Fibroblast of pulmonary artery (primary cell): Measurements from ENCODE around the gene RBM19.

Source experiments
- DNase-seq: peaks from one replicate; pipeline ENCODE4 v3.0.0-alpha.2; 2010; ENCODE audit warnings: low read depth
- H3K4me3 ChIP-seq: replicated peaks from 2 replicates; pipeline ENCODE4 v1.5.1; 2011; ENCODE audit warnings: low read depth, mild to moderate bottlenecking, control low read depth, low read length, moderate library complexity
- TF ChIP-seq, protein P1 (sequence below): IDR thresholded peaks from 2 replicates; pipeline ENCODE4 v1.5.1; 2011; ENCODE audit warnings: mild to moderate bottlenecking, control low read depth, low read length, inconsistent platforms; ENCODE audit errors: missing control alignments

Gene RBM19, protein sequence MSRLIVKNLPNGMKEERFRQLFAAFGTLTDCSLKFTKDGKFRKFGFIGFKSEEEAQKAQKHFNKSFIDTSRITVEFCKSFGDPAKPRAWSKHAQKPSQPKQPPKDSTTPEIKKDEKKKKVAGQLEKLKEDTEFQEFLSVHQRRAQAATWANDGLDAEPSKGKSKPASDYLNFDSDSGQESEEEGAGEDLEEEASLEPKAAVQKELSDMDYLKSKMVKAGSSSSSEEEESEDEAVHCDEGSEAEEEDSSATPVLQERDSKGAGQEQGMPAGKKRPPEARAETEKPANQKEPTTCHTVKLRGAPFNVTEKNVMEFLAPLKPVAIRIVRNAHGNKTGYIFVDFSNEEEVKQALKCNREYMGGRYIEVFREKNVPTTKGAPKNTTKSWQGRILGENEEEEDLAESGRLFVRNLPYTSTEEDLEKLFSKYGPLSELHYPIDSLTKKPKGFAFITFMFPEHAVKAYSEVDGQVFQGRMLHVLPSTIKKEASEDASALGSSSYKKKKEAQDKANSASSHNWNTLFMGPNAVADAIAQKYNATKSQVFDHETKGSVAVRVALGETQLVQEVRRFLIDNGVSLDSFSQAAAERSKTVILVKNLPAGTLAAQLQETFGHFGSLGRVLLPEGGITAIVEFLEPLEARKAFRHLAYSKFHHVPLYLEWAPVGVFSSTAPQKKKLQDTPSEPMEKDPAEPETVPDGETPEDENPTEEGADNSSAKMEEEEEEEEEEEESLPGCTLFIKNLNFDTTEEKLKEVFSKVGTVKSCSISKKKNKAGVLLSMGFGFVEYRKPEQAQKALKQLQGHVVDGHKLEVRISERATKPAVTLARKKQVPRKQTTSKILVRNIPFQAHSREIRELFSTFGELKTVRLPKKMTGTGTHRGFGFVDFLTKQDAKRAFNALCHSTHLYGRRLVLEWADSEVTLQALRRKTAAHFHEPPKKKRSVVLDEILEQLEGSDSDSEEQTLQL

DNA sequence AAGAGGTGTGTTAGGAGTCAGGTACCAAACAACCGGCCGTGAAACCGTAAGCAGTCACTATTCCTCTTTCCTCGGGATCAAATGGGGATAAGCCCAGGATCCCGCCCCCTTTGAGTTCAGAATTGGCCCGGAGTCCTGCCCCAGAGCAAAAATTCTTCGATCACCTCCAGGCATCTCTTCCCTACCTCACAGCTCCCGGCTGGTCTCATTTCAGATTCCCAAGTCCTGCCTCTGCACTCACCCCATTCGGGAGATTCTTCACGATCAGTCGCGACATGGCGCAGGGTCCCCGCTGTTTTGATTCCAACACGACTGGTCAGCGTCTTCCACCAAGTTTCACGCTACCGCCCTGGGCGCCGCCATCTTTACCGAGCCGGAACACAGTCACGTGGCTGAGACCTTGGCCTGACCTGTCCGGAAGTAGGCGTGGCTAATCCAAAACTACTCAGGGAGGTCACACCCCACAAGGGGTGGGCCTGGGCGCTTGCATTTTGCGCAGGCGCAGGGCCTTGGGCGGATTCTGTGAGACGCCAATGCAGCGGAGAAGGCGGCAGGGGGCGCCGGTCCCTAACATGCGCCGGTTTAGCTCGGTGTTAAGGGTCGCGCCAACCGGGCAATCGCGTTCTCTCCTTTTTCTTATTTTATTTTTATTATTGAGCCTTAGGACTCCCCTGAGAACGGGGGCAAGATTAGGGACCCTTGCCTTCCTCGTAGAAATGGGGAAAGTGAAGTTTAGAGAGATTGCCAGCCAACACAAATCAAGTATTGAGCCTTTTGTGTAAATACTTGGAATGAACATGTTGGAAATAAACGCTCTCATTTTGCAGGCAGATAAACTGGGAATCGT, at the start of gene RBM19:
Gene RBM19, minus strand, starts transcription at position 375 of the 847 bp plus-strand sequence. Its CDS starts 98 bp downstream, at position 277.
- TF ChIP-seq, protein P1, sequence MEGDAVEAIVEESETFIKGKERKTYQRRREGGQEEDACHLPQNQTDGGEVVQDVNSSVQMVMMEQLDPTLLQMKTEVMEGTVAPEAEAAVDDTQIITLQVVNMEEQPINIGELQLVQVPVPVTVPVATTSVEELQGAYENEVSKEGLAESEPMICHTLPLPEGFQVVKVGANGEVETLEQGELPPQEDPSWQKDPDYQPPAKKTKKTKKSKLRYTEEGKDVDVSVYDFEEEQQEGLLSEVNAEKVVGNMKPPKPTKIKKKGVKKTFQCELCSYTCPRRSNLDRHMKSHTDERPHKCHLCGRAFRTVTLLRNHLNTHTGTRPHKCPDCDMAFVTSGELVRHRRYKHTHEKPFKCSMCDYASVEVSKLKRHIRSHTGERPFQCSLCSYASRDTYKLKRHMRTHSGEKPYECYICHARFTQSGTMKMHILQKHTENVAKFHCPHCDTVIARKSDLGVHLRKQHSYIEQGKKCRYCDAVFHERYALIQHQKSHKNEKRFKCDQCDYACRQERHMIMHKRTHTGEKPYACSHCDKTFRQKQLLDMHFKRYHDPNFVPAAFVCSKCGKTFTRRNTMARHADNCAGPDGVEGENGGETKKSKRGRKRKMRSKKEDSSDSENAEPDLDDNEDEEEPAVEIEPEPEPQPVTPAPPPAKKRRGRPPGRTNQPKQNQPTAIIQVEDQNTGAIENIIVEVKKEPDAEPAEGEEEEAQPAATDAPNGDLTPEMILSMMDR: peak; percentile 86
- peak; percentile 98 for DNase-seq
- H3K4me3 ChIP-seq: peak within 1 kb of the TSS; percentile 99

DNA sequence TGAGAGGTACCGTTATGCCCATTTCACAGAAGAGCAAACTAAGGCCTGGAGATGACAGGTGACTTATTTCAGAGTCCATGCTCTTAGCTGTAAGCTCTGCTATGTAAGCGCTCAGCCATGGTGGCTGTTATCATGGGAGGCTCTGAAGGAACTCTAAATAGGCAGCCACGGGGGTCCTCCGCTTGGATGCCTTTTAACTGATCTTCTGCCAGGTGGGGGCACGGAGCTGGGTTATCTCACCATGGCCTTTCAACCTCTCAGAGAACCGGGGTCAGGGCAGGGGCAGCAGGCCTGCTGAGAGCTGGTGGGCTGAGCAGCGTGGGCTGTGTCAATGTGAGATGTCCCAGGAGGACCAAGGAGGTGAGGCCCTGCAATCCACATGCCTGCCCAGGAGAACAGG, 49.7 kb upstream of the RBM19 start:
- H3K4me3 ChIP-seq: no peak overlapping the region
- TF ChIP-seq, protein P1: no peak
- no peak for DNase-seq

DNA sequence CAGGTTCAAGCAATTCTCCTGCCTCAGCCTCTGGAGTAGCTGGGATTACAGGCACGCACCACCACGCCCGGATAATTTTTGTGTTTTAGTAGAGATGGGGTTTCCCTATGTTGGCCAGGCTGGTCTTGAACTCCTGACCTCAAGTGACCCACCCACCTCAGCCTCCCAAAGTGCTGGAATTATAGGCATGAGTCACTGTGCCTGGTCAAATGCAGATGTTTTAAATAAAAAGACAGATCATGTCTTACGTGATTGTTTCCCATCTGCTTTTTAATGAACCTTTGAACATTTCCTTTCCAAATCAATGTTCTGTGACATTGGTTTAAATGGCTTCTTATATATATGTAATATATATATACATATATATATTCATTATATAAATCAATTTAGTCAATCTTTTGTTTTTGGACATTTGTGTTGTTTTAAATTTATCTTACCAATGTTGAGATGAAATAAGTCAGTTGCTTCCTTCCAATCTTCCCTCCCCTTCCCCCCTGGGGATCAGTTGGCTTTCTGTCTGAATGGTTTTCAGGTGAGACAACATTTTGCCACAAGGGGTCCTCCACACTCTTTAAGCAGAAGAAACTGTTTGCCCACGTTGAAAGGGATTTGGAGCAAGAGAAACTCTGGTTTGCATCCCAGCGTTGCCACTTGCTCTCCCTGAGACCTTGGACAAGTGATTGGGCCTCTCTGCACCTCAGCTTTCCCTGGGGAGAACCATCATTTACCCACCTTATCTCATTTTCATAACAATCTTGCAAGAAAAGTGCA, 47.6 kb upstream of the RBM19 start:
- DNase-seq: peak; percentile 45
- TF ChIP-seq, protein P1: peak; percentile 36
- no peak overlapping the region for H3K4me3 ChIP-seq

DNA sequence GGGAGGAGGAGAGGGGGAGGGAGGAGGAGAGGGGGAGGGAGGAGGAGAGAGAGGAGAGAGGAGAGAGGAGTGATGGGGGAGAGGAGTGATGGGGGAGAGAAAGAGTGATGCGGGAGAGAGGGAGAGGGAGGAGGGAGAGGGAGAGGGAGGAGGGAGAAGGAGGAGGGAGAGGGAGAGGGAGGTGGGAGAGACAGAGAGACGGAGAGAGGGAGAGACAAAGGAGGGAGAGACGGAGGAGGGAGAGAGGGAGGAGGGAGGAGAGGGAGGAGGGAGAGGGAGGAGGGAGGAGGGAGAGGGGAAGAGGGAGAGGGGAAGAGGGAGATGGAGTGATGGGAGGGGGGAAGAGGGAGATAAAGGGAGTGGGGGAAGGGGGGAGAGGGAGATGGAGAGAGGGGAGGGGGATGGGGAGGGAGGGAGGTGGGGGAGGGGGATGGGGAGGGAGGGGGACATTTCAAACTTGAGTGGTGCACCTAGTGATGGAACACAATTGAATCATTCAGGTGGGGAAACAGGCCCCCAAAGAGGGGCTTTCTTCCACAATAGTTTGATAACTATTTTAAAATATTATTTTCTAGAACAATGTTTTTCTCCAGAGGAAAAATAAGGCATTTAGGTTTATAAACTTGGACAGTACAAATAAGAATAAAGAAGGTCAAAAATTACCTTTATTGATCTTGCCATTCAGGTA, 46.8 kb upstream of the RBM19 start:
- no peak for DNase-seq
- TF ChIP-seq, protein P1: no peak
- H3K4me3 ChIP-seq: no peak overlapping the region

DNA sequence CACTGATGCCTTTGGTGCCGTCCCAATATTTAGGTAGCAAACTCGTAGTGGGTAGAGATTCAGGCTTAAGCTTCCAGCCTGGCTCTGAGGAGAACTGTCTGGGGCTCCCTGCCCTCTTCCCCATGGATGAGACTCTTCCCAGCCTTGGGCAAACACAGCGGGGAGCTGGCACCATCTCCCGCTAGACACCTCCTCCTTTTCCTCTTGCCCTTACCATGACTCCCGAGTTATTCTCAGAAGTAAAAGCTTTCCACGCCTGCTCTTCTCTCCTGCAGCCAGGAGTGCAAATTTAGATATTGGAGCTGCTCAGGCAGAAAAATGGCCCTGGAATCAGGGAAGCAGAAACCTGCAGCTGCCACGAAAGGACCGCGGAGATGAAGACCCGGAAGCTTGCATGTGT, 45.6 kb upstream of the RBM19 start:
- no peak overlapping the region for H3K4me3 ChIP-seq
- DNase-seq: no peak
- TF ChIP-seq, protein P1: no peak
